Measurements from ENCODE around the gene CCDC74B. TPM values are rescaled to one million over a fixed set of nuclear protein-coding genes. Genes with fewer than 3 reads are reported as not detected.
"Not testable (repeated sequence)": the region's sequence is repeated elsewhere in the genome, so short reads cannot be mapped to it uniquely, and the experiment has no call there.

CCDC74B gene
- total RNA-seq, 2 experiments from 2014 or later, result 1.2 to 1.5 TPM

DNA sequence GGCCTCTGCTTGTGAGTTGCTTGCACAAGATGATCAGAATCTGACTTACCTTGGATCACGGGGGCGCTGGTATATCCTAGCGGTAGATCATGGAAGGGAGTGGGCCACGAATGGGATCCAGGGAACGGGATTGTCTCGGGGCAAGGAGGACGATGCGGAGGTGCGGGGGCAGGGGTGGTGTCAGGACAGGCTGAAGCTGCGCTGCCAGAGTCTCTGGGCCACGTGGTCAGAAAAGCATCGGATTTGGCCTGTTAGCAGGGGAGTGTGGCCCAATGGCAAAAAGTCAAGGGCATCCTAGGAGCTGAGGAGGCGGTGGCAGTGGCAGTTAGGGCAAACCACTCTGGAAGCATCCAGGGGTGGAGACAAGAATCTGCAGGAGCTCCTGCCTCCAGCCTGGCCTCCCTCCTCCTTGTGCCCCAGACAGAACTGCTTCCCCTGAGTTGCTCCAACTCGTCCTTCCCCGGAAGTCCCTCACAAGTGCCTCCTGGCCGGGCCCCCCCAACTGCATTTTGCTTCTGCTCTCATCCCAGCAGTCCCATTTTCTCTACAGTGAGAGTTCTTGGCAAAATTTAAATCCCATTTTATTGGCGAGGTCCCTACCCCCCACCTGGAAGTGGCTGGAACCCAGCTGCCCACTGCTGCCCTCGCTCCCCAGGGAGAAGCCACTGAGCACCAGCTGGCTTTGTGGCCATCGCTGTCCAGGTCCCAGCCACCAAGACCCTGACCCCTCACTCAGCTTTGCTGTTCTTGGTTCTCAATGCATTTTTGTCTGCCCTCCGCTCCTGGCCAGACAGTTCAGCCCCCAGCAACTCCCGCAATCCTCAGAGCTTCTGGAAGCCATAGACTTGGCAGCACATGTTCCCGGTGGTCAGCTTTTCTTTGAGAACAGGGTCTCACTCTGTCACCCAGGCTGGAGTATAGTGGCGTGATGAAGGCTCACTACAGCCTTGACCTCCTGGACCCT, 5.6 kb upstream of the CCDC74B start:
- Mint-ChIP-seq H3K27me3 (peaks cover 10% of the 10 kb centered on the region), H3K9me3 (no peaks in the 10 kb centered on the region), H3K27ac (no peak overlapping the region), H3K4me3 (no peak overlapping the region), H3K36me3 (no peaks in the 10 kb centered on the region), H3K4me1 (peaks cover 3% of the 10 kb centered on the region)
- ATAC-seq (ENCODE audit: low read depth) (no peak), DNase-seq (peak; percentile 24)
- POLR2A ChIA-PET, result no interaction called here

GRCh38 chr2:130148515-130148914, 3.6 kb upstream of the CCDC74B start:
- H3K4me1 Mint-ChIP-seq; DNase-seq; H3K36me3 Mint-ChIP-seq; H3K27ac Mint-ChIP-seq; POLR2A ChIA-PET; H3K27me3 Mint-ChIP-seq; H3K9me3 Mint-ChIP-seq; ATAC-seq (ENCODE audit: low read depth); H3K4me3 Mint-ChIP-seq: not testable (repeated sequence)

DNA sequence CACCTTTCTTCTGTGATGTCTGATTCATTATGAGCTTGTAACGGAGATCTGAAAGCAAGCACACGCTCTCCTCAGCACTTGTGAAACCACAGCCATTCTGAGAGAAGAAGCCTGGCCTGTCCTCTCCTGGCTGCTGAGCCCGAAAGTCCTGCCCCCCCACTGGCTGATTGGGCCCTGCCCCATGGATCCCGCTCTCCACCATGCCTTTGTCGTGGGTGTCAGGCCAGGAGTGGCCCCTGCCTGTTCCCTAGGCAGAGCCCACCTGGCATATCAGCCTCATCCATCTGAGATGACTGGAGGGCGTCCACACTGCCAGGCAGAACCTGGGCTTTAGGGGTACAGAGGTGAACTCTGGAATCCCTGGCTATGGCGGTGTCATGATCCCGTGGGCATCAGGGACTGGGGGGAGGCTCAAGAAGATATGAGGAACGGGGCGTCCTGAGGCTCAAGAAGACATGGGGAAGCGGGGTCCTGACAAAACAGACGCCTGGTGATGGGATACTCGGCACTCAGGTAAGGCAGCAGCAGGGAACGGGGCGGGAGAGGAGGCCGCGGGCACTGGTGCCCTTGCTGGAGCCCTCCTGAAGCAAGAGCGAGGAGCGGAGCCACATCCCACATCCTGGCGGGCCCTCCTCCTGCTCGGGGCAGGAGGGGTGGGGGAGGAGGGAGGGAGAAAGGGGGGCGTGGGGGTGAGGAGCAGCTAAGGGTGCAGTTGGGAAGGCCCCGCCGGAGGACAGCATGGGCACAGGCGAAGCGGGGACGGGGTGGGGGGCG, 1.5 kb downstream of the CCDC74B start:
- POLR2A ChIA-PET; ATAC-seq (ENCODE audit: low read depth); H3K36me3 Mint-ChIP-seq; H3K27me3 Mint-ChIP-seq; H3K27ac Mint-ChIP-seq; H3K4me1 Mint-ChIP-seq; H3K9me3 Mint-ChIP-seq; DNase-seq: not testable (repeated sequence)
- peak overlapping the region; percentile 79 for H3K4me3 Mint-ChIP-seq

DNA sequence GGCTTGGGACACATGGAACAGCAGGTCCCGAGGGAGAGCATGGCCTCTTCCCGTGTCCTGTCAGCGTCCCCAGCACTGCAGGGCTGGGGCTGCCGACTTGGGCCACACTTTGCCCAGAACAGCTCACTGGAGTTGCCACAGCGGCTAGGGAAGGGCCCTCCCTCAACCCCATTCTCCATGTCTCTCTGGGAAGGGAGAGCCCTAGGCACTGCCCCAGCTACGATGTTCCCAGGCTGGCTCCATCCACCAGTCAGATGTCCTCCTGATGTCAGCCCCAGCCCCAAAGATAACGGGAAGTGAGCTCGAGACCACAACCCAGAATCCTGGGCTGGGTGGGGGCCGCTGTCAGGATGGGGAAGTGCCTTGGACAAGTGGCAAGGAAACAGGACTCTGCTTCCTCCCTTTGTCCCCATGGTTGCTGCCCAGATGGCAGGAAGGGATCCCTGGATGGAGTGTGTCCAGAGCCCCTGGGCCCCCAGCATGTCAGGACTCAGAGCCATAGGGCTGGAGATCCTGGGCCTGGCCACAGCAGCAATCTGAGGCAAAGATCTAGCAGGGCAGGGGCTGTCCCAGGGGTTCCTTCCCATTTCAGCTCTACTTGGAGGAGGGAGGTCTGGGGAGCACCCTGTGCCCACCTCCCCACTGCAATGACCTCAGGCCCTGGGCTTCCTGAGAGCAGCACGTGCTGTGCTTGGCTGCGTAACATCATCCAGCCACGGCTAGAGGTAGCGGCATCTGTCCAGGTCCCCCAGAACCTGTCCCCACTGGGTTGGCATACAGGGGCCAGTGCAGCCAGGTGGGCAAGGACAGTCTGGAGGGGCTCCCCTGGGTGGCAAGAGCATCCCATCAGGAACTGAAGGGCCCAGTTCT, 2.3 kb downstream of the CCDC74B start:
- H3K27me3 Mint-ChIP-seq; H3K4me1 Mint-ChIP-seq; ATAC-seq (ENCODE audit: low read depth); DNase-seq; H3K4me3 Mint-ChIP-seq; H3K27ac Mint-ChIP-seq; H3K9me3 Mint-ChIP-seq; POLR2A ChIA-PET; H3K36me3 Mint-ChIP-seq: not testable (repeated sequence)

GRCh38 chr2:130141645-130142370, 3.1 kb downstream of the CCDC74B start:
- H3K9me3 Mint-ChIP-seq; H3K27ac Mint-ChIP-seq; ATAC-seq (ENCODE audit: low read depth); H3K36me3 Mint-ChIP-seq; H3K4me1 Mint-ChIP-seq; H3K27me3 Mint-ChIP-seq; POLR2A ChIA-PET; DNase-seq; H3K4me3 Mint-ChIP-seq: not testable (repeated sequence)

DNA sequence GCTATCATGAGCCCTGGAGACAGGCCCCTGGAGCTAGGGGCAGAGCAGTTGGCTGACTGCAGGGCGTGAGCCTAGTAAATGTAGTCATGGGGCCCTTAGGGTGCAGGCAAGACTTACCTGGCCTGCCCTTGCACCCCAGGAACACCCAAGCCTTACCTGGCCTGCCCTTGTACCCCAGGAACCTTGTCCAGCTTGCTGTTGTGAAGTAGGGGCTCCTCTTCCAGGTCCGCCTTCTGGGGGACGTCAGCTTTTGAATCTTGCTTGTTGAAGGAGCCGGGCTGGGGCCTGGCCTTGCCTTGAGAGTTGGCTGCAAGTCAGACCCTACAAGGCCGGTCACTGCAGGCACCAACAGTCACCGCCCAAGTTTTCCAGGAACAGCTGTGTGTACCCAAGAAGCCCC, 3.9 kb downstream of the CCDC74B start:
- H3K36me3 Mint-ChIP-seq; H3K27ac Mint-ChIP-seq; DNase-seq; H3K4me1 Mint-ChIP-seq; H3K27me3 Mint-ChIP-seq; POLR2A ChIA-PET; H3K9me3 Mint-ChIP-seq; ATAC-seq (ENCODE audit: low read depth); H3K4me3 Mint-ChIP-seq: not testable (repeated sequence)

DNA sequence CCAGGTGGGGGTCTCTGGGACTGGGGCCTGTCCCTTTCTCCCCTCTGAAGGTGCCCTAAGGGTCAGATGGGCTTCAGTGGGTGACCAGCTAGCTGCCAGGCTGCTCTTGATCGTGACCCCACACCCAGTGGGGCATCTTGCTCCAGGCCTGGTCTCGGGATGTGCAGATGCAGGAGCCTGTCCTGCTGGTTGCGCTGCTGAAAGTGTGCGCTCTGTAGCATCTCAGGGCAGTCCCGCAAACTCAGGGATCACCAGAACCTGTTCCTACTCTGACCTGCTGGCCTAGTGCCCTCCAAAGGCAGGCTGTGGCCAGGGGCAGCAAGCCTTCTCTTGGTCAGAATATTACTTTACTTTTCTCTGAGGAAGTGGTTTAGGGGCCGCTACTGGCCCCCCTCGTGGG, 4.4 kb downstream of the CCDC74B start:
- H3K27me3 Mint-ChIP-seq; POLR2A ChIA-PET; DNase-seq; H3K27ac Mint-ChIP-seq; H3K36me3 Mint-ChIP-seq; H3K4me1 Mint-ChIP-seq; ATAC-seq (ENCODE audit: low read depth); H3K9me3 Mint-ChIP-seq; H3K4me3 Mint-ChIP-seq: not testable (repeated sequence)

GRCh38 chr2:130139331-130140280, 5.3 kb downstream of the CCDC74B start:
- H3K4me3 Mint-ChIP-seq; H3K4me1 Mint-ChIP-seq; H3K36me3 Mint-ChIP-seq; DNase-seq; H3K27ac Mint-ChIP-seq; H3K27me3 Mint-ChIP-seq; ATAC-seq (ENCODE audit: low read depth); POLR2A ChIA-PET; H3K9me3 Mint-ChIP-seq: not testable (repeated sequence)

- ATAC-seq (ENCODE audit: low read depth); H3K9me3 Mint-ChIP-seq; H3K27ac Mint-ChIP-seq; POLR2A ChIA-PET; H3K27me3 Mint-ChIP-seq; H3K36me3 Mint-ChIP-seq; H3K4me1 Mint-ChIP-seq; H3K4me3 Mint-ChIP-seq; DNase-seq: not testable (repeated sequence)
Observed at GRCh38 chr2:130138841-130139251, 6.1 kb downstream of the CCDC74B start.

DNA sequence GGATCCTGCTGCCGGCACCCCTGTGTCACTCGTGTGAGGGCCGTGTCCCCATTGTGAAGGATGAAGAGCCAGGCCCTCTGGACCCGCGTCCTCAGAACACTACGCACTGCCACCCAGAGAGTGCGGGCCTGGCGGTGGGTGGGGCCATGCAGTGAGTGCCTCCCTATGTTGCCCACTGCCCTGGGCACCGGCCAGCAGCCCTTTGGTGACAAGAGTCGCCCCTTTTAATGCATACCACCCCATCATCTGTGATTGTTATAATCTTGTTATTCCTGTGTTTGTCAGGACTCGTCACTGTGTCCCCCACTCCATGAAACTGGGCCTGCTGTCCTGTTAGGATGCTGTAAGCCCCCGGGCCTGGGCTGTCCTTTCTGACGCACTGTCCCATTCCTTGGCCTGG, 6.6 kb downstream of the CCDC74B start:
- H3K27ac Mint-ChIP-seq; POLR2A ChIA-PET; H3K27me3 Mint-ChIP-seq; H3K36me3 Mint-ChIP-seq; DNase-seq; ATAC-seq (ENCODE audit: low read depth); H3K4me1 Mint-ChIP-seq; H3K9me3 Mint-ChIP-seq; H3K4me3 Mint-ChIP-seq: not testable (repeated sequence)

DNA sequence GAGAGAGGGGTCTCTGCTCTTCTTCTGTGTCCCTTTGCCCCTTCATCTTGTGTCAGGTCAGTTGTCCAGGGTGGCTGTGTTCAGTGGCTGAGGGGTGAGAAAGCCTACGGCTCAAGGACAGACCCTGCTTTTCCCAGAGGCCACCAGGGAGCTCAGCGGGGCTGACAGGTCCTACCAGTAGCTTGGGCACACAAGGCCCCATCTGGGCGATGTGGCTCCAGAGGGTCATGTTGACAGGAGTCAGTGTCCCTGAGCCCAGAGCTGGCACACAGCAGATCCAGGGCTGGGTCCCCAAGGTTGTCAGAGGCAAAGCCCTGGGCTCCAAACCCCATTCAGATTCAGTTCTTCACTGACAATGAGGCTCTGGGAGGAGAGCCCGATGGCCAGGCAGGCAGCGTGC, 7.8 kb downstream of the CCDC74B start:
- DNase-seq; H3K27ac Mint-ChIP-seq; H3K4me1 Mint-ChIP-seq; H3K36me3 Mint-ChIP-seq; ATAC-seq (ENCODE audit: low read depth); H3K4me3 Mint-ChIP-seq; POLR2A ChIA-PET; H3K9me3 Mint-ChIP-seq; H3K27me3 Mint-ChIP-seq: not testable (repeated sequence)

DNA sequence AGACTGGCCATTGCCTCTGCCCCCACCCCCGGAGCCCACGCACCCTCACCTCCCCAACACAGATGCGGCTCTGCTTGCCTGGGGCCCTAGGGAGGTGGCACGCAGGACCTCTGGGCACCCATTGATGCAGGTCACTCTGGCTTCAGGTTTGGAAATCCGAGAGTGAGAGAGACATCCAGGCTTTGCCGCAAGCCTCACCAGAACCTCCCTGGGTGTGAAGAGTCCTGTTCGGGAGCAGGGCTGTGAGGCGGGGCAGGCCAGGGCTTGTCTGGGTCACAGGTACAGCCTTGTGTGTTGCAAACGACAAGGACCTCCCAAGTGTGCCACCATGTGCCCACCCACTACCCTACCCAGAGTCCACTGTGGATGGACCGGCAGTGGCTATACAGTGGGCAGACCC, 8.4 kb downstream of the CCDC74B start:
- POLR2A ChIA-PET; H3K27me3 Mint-ChIP-seq; H3K4me1 Mint-ChIP-seq; H3K4me3 Mint-ChIP-seq; DNase-seq; ATAC-seq (ENCODE audit: low read depth); H3K27ac Mint-ChIP-seq; H3K36me3 Mint-ChIP-seq; H3K9me3 Mint-ChIP-seq: not testable (repeated sequence)

Measured in activated naive CD8-positive, alpha-beta T cell treated with anti-CD3 and anti-CD28 coated beads, Interleukin-2, amount 10 ng/mL, durations not matched to agents 7 days and 5 days (primary cell).